Measurements from ENCODE around the gene LDLRAD4.

DNA sequence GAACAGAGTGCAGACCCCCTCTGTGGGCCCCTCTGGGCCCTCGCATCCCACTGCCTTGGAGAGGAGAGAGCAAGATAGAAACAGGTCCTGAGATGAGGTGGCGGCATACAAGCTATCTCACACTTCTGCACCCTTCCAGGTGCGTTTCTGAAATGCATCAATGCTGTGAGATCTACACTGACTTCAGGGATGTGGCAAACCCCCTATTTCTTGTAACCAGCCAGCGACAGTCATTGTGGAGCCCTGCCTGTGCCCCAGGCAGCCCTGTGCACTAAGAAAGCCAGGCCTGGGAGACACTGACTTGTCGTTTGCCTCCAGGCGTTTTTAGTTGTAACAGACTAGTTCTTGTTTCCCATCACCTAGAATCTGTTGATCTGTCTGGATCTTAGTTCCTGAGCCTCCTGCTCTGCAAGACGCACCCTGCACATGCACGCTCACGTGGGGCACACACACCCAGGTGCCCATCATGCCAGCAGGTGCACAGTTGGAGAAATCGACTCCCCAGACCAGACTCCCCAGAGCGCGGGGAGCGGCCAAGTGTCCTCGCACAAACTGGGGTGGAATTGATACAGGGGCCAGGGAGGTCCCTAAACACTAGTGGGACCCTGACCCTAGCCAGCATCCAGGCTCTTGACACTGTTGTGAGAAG lies 269.8 kb downstream of the LDLRAD4 start:
- TF ChIP-seq, protein P1, sequence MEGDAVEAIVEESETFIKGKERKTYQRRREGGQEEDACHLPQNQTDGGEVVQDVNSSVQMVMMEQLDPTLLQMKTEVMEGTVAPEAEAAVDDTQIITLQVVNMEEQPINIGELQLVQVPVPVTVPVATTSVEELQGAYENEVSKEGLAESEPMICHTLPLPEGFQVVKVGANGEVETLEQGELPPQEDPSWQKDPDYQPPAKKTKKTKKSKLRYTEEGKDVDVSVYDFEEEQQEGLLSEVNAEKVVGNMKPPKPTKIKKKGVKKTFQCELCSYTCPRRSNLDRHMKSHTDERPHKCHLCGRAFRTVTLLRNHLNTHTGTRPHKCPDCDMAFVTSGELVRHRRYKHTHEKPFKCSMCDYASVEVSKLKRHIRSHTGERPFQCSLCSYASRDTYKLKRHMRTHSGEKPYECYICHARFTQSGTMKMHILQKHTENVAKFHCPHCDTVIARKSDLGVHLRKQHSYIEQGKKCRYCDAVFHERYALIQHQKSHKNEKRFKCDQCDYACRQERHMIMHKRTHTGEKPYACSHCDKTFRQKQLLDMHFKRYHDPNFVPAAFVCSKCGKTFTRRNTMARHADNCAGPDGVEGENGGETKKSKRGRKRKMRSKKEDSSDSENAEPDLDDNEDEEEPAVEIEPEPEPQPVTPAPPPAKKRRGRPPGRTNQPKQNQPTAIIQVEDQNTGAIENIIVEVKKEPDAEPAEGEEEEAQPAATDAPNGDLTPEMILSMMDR (conservative IDR thresholded peaks at IDR 0.05; ENCODE audit: low read depth, low read length) = no peak
- no peak for TF ChIP-seq EZH2 (IDR thresholded peaks at IDR 0.05; ENCODE audit: borderline replicate concordance, low read depth, low read length, poor library complexity, severe bottlenecking)

All from A673 (cell line).